Esophagus muscularis mucosa (tissue), 4 donors: ENCODE results near the gene OCEL1. TPM values are rescaled to one million over a fixed set of nuclear protein-coding genes. Genes with fewer than 3 reads are reported as not detected.

Source experiments
- DNase-seq: peaks from one replicate; pipeline ENCODE4 v3.0.0-alpha.2; 2017; ENCODE audit errors: extremely low spot score
- H3K27ac ChIP-seq, 4 donors: fragments of 200-600 bp; sonication (generic); replicated peaks in 1 of 4; 1 replicate in 3 of 4; 2 replicates in 1 of 4; pipeline ENCODE4 v1.5.1; 2016 to 2019; ENCODE audit warnings: mild to moderate bottlenecking in 1 of 4
- H3K27me3 ChIP-seq, 4 donors: fragments of 200-600 bp; sonication (generic); one replicate each; pipeline versions ENCODE4 v1.5.1 to v1.6.0; 2016 to 2019
- H3K36me3 ChIP-seq, 4 donors: fragments of 200-600 bp; sonication (generic); one replicate each; pipeline ENCODE4 v1.5.1; 2016 to 2019
- H3K4me1 ChIP-seq, 4 donors: fragments of 200-600 bp; sonication (generic); one replicate each; pipeline ENCODE4 v1.5.1; 2016 to 2019
- H3K4me3 ChIP-seq, 4 donors: fragments of 200-600 bp; sonication (generic); 1 replicate in 2 of 4; 2 replicates in 2 of 4; pipeline ENCODE4 v1.5.1; 2016 to 2019; ENCODE audit warnings: mild to moderate bottlenecking in 4 of 4, moderate library complexity in 1 of 4
- H3K9me3 ChIP-seq, 4 donors: fragments of 200-600 bp; sonication (generic); 1 replicate in 3 of 4; 2 replicates in 1 of 4; pipeline ENCODE4 v1.5.1; 2016 to 2019
- CTCF ChIP-seq, 3 experiments: fragments of 200-600 bp in 2 of 3; fragments of 450-650 bp in 1 of 3; sonication (generic) in 2 of 3; IDR thresholded peaks; one replicate each; pipeline ENCODE4 v1.5.1; 2017 to 2019; ENCODE audit warnings: antibody characterized with exemption in 3 of 3, mild to moderate bottlenecking in 2 of 3, moderate library complexity in 1 of 3
- EP300 ChIP-seq: sonication (generic); formaldehyde crosslinking; IDR thresholded peaks from one replicate; pipeline ENCODE4 v1.6.1; 2017; ENCODE audit warnings: antibody characterized with exemption
- POLR2A ChIP-seq: fragments of 450-650 bp; IDR thresholded peaks from one replicate; pipeline ENCODE4 v1.6.1; 2017; ENCODE audit warnings: antibody characterized with exemption, moderate library complexity, mild to moderate bottlenecking, low read depth
- POLR2AphosphoS5 ChIP-seq, 2 donors: sonication (generic); formaldehyde crosslinking; IDR thresholded peaks; one replicate each; pipeline ENCODE4 v1.6.1; 2017; ENCODE audit warnings: antibody characterized with exemption in 2 of 2
- WGBS: methylation state at CpG from one replicate; pipeline ENCODE4 v1.1.5; 2018; 5-methylcytosine and 5-hydroxymethylcytosine counted together
- intact Hi-C: fragments of 100-400 bp; cut with DNase I; formaldehyde crosslinking; loops from one replicate; pipeline ENCODE4 v1.15.1; 2023
- total RNA-seq, 4 donors: library from RNA; depleted of rRNA; stranded (reverse); fragments of >200 nt; gene quantifications; one replicate each; pipeline versions ENCODE4 v1.1.0 to v1.2.1, GENCODE V29; 2016

Gene OCEL1
- total RNA-seq, 4 donors from 2014 or later: 6.3 to 18.8 (median 7.8) TPM

DNA sequence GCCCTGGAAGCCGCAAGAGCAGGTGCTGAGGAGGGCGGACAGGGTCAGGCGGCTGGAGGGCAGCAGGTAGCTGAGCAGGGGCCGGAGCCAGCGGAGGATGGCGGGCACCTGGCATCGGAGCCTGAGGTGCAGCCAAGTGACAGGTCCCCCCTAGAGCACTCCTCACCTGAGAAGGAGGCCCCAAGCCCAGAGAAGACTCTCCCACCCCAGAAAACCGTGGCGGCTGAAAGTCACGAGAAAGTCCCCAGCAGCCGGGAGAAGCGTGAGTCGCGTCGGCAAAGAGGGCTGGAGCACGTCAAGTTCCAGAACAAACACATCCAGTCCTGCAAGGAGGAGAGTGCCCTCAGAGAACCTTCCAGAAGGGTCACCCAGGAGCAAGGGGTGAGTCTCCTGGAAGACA is 31.4 kb upstream of the OCEL1 start:
- H3K36me3 ChIP-seq: peaks cover 74 to 100% (median 84%) of the 10 kb centered on the region in 4 donors
- H3K27ac ChIP-seq: no peak overlapping the region
- no peaks in the 10 kb centered on the region for H3K9me3 ChIP-seq
- H3K4me3 ChIP-seq: no peak overlapping the region
- WGBS: 95% methylated on average over 16 of the region's 16 CpGs
- intact Hi-C loops: no loop called here
- H3K27me3 ChIP-seq: no peaks in the 10 kb centered on the region
- DNase-seq: no peak
- TF ChIP-seq POLR2AphosphoS5 (IDR thresholded peaks at IDR 0.05) (no peak), POLR2A (no peak), EP300 (no peak), CTCF (IDR thresholded peaks at IDR 0.05) (no peak)
- H3K4me1 ChIP-seq: no peaks in the 10 kb centered on the region

DNA sequence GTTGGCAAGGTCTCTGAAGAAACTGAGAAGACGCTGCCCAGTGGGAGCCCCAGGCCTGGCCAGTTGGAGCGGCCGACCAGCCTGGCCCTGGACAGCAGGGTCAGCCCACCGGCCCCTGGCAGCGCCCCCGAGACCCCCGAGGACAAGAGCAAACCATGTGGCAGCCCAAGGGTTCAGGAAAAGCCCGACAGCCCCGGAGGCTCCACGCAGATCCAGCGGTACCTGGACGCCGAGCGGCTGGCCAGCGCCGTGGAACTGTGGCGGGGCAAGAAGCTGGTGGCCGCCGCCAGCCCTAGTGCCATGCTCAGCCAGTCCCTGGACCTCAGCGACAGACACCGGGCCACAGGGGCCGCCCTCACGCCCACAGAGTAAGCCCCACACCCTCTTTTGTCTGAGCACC is 30.9 kb upstream of the OCEL1 start:
- Histone ChIP-seq H3K27ac (no peak overlapping the region), H3K9me3 (no peaks in the 10 kb centered on the region), H3K36me3 (peaks cover 70 to 100% (median 84%) of the 10 kb centered on the region in 4 donors), H3K4me1 (no peaks in the 10 kb centered on the region), H3K27me3 (no peaks in the 10 kb centered on the region), H3K4me3 (no peak overlapping the region)
- DNase-seq: no peak
- TF ChIP-seq EP300: no peak
- TF ChIP-seq POLR2A: no peak
- no peak for TF ChIP-seq POLR2AphosphoS5 (IDR thresholded peaks at IDR 0.05)
- TF ChIP-seq CTCF (IDR thresholded peaks at IDR 0.05): no peak
- intact Hi-C loops: no loop called here
- 100% methylated on average over 5 of the region's 23 CpGs for WGBS

DNA sequence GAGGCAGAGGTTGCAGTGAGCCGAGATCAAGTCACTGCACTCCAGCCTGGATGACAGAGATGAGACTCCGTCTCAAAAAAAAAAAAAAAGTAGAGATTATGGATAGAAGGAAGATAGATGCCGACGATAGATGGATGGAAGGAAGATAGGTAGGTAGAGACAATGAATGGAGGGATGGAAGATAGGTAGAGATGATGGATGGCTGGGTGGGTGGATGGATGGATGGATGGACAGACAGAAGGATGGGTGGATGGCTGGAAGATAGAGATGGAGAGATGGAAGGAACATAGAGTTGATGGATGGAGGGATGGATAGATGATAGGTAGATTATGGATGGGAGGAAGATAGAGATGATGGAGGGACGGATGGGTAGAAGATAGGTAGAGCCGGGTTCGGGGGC is 29.4 kb upstream of the OCEL1 start:
- no peaks in the 10 kb centered on the region for H3K27me3 ChIP-seq
- H3K4me3 ChIP-seq: no peak overlapping the region
- TF ChIP-seq POLR2A (no peak), POLR2AphosphoS5 (IDR thresholded peaks at IDR 0.05) (no peak), CTCF (IDR thresholded peaks at IDR 0.05) (no peak), EP300 (no peak)
- H3K9me3 ChIP-seq: no peaks in the 10 kb centered on the region
- no peaks in the 10 kb centered on the region for H3K4me1 ChIP-seq
- 97% methylated on average over 7 of the region's 7 CpGs for WGBS
- H3K27ac ChIP-seq: no peak overlapping the region
- peaks cover 70 to 100% (median 85%) of the 10 kb centered on the region in 4 donors for H3K36me3 ChIP-seq
- DNase-seq: no peak
- intact Hi-C loops: no loop called here

- WGBS: 97% methylated on average over 16 of the region's 16 CpGs
- Histone ChIP-seq H3K4me3 (no peak overlapping the region), H3K27ac (no peak overlapping the region), H3K9me3 (no peaks in the 10 kb centered on the region), H3K4me1 (no peaks in the 10 kb centered on the region), H3K27me3 (no peaks in the 10 kb centered on the region), H3K36me3 (peaks cover 70 to 100% (median 85%) of the 10 kb centered on the region in 4 donors)
- intact Hi-C loops: no loop called here
- no peak for TF ChIP-seq CTCF (IDR thresholded peaks at IDR 0.05)
- TF ChIP-seq EP300: no peak
- DNase-seq: no peak
These were observed 28.4 kb upstream of the OCEL1 start for GRCh38 chr19:17197666-17198065.

- TF ChIP-seq EP300: no peak
- TF ChIP-seq POLR2AphosphoS5 (IDR thresholded peaks at IDR 0.05): no peak
- TF ChIP-seq POLR2A: no peak
- TF ChIP-seq CTCF (IDR thresholded peaks at IDR 0.05): no peak
- H3K27me3 ChIP-seq: no peaks in the 10 kb centered on the region
- 82% methylated on average over 14 of the region's 16 CpGs for WGBS
- H3K27ac ChIP-seq: no peak overlapping the region
- H3K4me1 ChIP-seq: no peaks in the 10 kb centered on the region
- intact Hi-C loops: no loop called here
- no peak overlapping the region for H3K4me3 ChIP-seq
- no peak for DNase-seq
- peaks cover 48 to 100% (median 79%) of the 10 kb centered on the region in 4 donors for H3K36me3 ChIP-seq
- H3K9me3 ChIP-seq: no peaks in the 10 kb centered on the region
These were observed 25.5 kb upstream of the OCEL1 start for GRCh38 chr19:17200408-17201079.
